Mucosa of descending colon (tissue), 3 donors: ENCODE results near the gene UGT1A3. TPM values are rescaled to one million over a fixed set of nuclear protein-coding genes. Genes with fewer than 3 reads are reported as not detected.

Experiments
- ATAC-seq: fragments of 200-7000 bp; cut with Tn5 transposase; one replicate; pipeline ENCODE4 v1.9.1; 2020; ENCODE audit warnings: mild to moderate bottlenecking, moderate library complexity
- DNase-seq, 3 donors: peaks; one replicate each; pipeline ENCODE4 v3.0.0-alpha.2; 2020
- H3K36me3 ChIP-seq: fragments of 200-600 bp; one replicate; pipeline ENCODE4 v1.8.0; 2021; ENCODE audit warnings: low read depth, mild to moderate bottlenecking
- H3K4me1 ChIP-seq: fragments of 200-600 bp; one replicate; pipeline ENCODE4 v1.8.0; 2021; ENCODE audit warnings: low read depth, mild to moderate bottlenecking
- H3K4me3 ChIP-seq: fragments of 200-600 bp; one replicate; pipeline ENCODE4 v1.8.0; 2021; ENCODE audit warnings: mild to moderate bottlenecking
- H3K9me3 ChIP-seq: fragments of 200-600 bp; one replicate; pipeline ENCODE4 v1.8.0; 2021; ENCODE audit warnings: mild to moderate bottlenecking
- intact Hi-C, 2 donors: fragments of 100-400 bp; cut with DNase I in 1 of 2; cut with micrococcal nuclease in 1 of 2; formaldehyde crosslinking; loops; one replicate each; pipeline versions ENCODE4 v1.11.0 to v1.11.1; 2022; cut with DNase I, micrococcal nuclease
- total RNA-seq, 3 donors: library from RNA; stranded (reverse); fragmentation: NEBNext Ultra II Directional in 2 of 3; extraction: Animal tissue kit (Norgen Biotek cat#: 25700) in 2 of 3; gene quantifications; one replicate each; pipeline versions ENCODE4 v1.2.1 to v1.2.4, GENCODE V29; 2021 to 2023
- TF ChIP-seq, protein P1 (sequence below): fragments of 200-600 bp; IDR thresholded peaks from one replicate; pipeline ENCODE4 v1.8.0; 2022; ENCODE audit warnings: antibody characterized with exemption, mild to moderate bottlenecking
- donor health status: DM: no; HTN: no; CAD: no; lungs with moderate emphysema.
- donor health status: DM: no; HTN: no; CAD: no.
- donor health status: DM: no; HTN: yes; CAD: no.

The UGT1A3 gene
- total RNA-seq, 3 donors from 2014 or later, result 2.6 to 4.7 (median 2.7) TPM

GRCh38 chr2:233817361-233817911, 88.6 kb downstream of the UGT1A3 start:
- no peak for DNase-seq
- Histone ChIP-seq H3K36me3 (no peaks in the 10 kb centered on the region), H3K4me3 (no peak overlapping the region), H3K4me1 (no peaks in the 10 kb centered on the region), H3K9me3 (no peaks in the 10 kb centered on the region)
- peak; percentile 14 for ATAC-seq
- intact Hi-C loops, result no loop called here
- TF ChIP-seq, protein P1, sequence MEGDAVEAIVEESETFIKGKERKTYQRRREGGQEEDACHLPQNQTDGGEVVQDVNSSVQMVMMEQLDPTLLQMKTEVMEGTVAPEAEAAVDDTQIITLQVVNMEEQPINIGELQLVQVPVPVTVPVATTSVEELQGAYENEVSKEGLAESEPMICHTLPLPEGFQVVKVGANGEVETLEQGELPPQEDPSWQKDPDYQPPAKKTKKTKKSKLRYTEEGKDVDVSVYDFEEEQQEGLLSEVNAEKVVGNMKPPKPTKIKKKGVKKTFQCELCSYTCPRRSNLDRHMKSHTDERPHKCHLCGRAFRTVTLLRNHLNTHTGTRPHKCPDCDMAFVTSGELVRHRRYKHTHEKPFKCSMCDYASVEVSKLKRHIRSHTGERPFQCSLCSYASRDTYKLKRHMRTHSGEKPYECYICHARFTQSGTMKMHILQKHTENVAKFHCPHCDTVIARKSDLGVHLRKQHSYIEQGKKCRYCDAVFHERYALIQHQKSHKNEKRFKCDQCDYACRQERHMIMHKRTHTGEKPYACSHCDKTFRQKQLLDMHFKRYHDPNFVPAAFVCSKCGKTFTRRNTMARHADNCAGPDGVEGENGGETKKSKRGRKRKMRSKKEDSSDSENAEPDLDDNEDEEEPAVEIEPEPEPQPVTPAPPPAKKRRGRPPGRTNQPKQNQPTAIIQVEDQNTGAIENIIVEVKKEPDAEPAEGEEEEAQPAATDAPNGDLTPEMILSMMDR, result no peak

- Histone ChIP-seq H3K36me3 (no peaks in the 10 kb centered on the region), H3K4me3 (no peak overlapping the region), H3K9me3 (no peaks in the 10 kb centered on the region), H3K4me1 (no peaks in the 10 kb centered on the region)
- TF ChIP-seq, protein P1, result no peak
- no peak for DNase-seq
- ATAC-seq, result peak; percentile 52
- intact Hi-C loops, result no loop called here
Observed at GRCh38 chr2:233817995-233818638, 89.3 kb downstream of the UGT1A3 start.

GRCh38 chr2:233818639-233819621, 90.1 kb downstream of the UGT1A3 start:
- H3K4me3 ChIP-seq, result no peak overlapping the region
- H3K9me3 ChIP-seq, result no peaks in the 10 kb centered on the region
- no peaks in the 10 kb centered on the region for H3K36me3 ChIP-seq
- intact Hi-C loops, result no loop called here
- ATAC-seq (no peak), DNase-seq (no peak)
- no peaks in the 10 kb centered on the region for H3K4me1 ChIP-seq
- TF ChIP-seq, protein P1, result no peak

- Histone ChIP-seq H3K36me3 (no peaks in the 10 kb centered on the region), H3K9me3 (no peaks in the 10 kb centered on the region), H3K4me3 (no peak overlapping the region), H3K4me1 (no peaks in the 10 kb centered on the region)
- no peak for DNase-seq
- intact Hi-C loops, result no loop called here
- TF ChIP-seq, protein P1, result no peak
- ATAC-seq, result no peak
Observed at GRCh38 chr2:233819884-233820773, 91.3 kb downstream of the UGT1A3 start.

DNA sequence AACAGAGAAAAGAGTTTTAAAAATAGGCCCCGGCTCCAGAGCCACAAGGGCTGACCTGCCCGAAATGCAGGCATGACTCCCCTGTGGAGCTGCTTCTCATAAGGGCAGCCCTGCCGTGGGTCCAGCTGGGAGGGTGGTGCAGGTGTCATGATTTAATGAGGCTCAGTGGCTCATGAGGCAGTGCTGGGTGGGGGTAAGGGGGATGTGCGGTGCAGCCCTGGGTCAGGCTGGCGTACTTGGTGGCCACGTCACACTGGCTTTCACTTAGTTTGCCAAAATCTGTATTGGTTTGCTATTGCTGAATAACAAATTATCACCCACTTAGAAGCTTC, 91.9 kb downstream of the UGT1A3 start:
- intact Hi-C loops, result no loop called here
- Histone ChIP-seq H3K9me3 (no peaks in the 10 kb centered on the region), H3K36me3 (no peaks in the 10 kb centered on the region), H3K4me1 (no peaks in the 10 kb centered on the region), H3K4me3 (no peak overlapping the region)
- TF ChIP-seq, protein P1, result no peak
- no peak for ATAC-seq
- DNase-seq, result no peak
